ENCODE results near the gene ANXA2.
"Not testable (repeated sequence)": the region's sequence is repeated elsewhere in the genome, so short reads cannot be mapped to it uniquely, and the experiment has no call there.

The ANXA2 gene

DNA sequence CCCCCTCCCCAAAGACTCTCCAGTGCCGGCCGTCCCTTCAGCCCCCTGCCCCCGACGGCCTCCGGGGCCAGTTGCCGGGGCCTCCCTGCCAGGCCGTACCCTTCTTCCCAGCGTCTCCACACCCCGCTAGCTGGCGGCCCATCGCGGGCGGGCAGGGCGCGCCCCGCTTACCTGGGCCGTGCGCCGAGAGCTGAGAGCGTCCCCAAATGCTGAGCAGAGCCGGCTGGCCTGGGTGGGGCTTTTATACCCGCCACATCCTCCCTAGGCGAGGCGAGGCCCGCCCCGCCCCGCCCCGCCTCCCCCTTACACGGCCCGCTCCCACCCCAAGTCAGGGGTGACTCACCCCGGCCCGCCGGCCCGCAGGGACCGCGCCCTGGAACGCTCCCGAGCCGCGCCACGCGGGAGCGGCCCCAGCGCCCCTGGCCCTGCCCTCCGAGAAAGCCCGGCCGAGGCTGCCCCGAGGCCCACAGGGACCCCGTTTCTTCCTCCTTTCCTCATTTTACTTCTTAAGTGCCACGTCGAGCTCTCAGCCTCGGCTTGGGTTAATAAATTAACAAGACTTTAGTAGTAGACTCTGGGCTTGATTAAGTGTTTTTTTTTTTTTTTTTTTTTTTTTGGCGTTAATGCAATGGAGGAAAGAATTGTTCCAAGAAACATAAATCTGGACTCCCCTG lies at the start of gene ANXA2:
TSS of gene ANXA2 (minus strand) at position 215 of the 674 bp plus-strand sequence. CDS start 11,911 bp downstream, outside the sequence.
- FAIRE-seq (no peak), DNase-seq (ENCODE audit: insufficient read length, low spot score) (peak; percentile 80)

GRCh38 chr15:60444289-60444912 lies 46.6 kb upstream of the ANXA2 start:
- FAIRE-seq = no peak
- peak; percentile 40 for DNase-seq (ENCODE audit: insufficient read length, low spot score)

- FAIRE-seq (no peak), DNase-seq (ENCODE audit: insufficient read length, low spot score) (no peak)
Observed at GRCh38 chr15:60442763-60443162, 45.0 kb upstream of the ANXA2 start.

DNA sequence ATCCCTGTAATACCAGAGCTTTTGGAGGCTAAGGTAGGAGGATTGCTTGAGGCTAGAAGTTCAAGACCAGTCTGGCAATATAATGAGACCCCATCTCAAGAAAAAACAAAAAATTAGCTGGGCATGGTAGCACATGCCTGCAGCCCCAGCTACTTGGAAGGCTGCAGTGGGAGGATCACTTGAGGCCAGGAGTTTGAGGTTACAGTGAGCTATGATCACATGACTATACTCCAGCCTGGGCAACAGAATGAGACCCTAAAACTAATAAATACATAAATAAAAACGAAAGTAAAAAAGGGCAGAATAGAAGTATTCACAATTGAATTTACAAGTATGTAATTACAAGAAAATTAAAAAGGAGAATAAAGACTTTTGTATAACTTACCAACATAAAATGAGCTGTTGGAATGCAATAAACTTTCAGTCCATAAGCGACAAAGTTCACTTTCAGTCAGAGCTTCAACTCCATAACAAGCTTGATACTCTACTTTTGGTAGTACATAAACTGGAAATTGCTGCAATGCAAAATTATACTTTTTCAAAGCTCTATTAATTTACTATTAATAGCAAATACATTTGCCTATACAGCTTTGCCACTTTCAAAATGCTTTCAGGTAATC lies 44.4 kb upstream of the ANXA2 start:
- DNase-seq (ENCODE audit: insufficient read length, low spot score) (no peak), FAIRE-seq (no peak)

DNA sequence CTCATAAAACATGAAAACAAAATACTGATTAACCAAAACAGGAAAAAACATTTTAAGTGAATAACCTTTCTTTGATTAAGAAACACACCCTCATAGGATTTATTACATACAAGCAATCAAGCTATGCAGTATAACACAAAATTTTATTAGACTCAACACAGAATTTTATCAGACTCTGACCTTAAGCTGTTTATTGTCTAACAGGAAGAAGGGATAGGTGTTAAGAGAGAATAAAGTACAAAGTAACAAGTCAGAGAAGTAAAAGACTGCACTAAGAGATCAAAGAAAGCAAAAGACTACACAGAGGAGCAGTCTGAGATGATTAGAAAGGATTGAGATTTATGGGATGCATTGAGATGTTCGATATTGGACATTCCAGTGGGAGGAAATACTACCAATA lies 43.5 kb upstream of the ANXA2 start:
- FAIRE-seq = no peak

DNA sequence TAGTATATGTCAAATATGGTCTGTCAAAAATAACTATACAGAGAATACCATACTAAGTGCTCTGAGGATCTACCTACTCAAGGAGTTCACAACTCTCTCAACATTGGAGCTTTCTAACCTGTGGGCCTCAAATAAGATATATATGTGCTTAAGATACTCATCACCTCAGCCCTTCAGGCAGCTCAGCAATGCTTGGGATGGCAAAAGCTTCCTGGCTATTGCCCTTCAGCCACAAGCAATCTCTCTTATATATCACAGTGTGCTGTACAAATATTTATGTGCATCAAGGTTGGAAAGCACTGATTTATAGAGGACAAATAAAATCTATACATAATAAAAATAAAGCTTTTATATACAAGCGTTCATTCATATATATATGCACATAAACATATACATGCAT lies 40.9 kb upstream of the ANXA2 start:
- FAIRE-seq = no peak
- DNase-seq (ENCODE audit: insufficient read length, low spot score) = no peak

More for the DNA sequence above, 43.5 kb upstream of the ANXA2 start:
- no peak for DNase-seq (ENCODE audit: insufficient read length, low spot score)

GRCh38 chr15:60428935-60429334 lies 31.1 kb upstream of the ANXA2 start:
- DNase-seq (ENCODE audit: insufficient read length, low spot score) (no peak), FAIRE-seq (no peak)

DNA sequence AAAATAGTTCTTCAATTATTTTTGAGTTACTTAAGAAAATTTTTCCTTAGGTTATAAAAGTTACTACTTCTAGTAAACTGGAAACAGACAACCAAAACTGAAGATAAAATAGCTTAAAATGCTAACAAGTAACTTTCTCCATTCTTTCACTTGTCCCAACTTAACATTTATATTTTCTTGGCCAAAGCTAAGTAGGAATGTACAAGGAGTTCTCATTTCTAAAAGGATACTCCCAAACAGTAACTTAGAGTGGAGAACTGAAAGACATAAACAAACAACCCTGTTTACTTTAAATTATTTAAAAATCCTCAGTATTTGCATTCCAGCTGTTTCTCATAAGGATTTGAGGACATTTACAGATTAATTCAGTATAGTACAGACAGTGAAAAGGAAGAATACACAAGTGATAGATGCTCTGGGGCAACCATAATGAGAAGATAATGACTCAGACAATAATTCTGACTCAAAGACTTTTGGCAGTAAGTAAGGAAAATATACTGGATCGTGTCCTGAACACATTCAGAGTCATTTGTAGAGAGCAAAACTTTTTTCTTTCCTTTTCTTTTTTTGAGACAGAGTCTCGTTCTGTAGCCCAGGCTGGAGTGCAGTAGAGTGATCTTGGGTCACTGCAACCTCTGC lies 29.2 kb upstream of the ANXA2 start:
- DNase-seq (ENCODE audit: insufficient read length, low spot score) (no peak), FAIRE-seq (no peak)

- FAIRE-seq = no peak
- no peak for DNase-seq (ENCODE audit: insufficient read length, low spot score)
Observed at GRCh38 chr15:60425461-60425860, 27.7 kb upstream of the ANXA2 start.

- no peak for DNase-seq (ENCODE audit: insufficient read length, low spot score)
- FAIRE-seq = no peak
Observed at GRCh38 chr15:60424006-60424405, 26.2 kb upstream of the ANXA2 start.

GRCh38 chr15:60423537-60423936 lies 25.8 kb upstream of the ANXA2 start:
- FAIRE-seq (no peak), DNase-seq (ENCODE audit: insufficient read length, low spot score) (peak; percentile 56)

- no peak for FAIRE-seq
- DNase-seq (ENCODE audit: insufficient read length, low spot score) = no peak
Observed at GRCh38 chr15:60421544-60421943, 23.8 kb upstream of the ANXA2 start.

DNA sequence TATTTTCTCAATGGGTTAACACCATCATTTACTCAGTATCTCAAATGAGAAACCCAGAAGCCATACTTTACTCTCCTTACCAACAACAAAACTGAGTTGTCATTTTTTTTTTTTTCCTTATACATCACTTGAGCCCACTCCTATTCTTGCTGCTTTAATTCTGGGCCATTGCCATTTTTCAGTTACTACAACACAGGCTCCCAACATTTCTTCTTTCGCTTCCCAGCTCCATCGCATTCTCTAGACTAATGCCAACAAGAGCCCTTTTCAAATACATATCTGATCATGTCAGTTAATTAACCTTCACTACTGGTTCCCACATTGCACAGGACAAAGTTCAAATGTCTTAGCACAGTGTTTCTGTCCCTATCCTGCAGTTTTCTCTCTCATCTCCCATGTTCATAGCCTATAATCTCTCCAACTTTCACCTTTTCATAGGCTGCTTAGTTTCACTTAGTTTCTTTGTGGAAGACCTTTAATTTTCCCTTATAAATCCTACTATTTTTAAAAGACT lies 22.5 kb upstream of the ANXA2 start:
- no peak for FAIRE-seq
- DNase-seq (ENCODE audit: insufficient read length, low spot score) = no peak

DNA sequence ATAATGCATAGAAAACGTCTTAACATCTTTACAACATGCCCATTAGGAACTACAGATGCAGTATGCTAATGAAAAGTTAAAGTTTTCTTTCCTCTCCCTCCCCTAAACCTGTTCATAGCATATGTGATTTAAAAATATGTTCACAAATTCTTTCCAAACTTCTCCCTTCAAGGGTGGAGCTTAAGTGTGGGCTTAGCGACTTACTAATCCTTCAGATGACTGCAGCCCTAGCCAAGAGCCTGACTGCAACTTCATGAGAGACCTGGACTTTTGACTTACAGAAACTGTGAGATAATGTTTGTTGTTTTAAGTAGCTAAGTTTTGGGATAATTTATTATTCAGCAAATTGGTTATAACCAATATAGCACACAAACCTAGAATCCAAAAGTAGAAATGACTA lies 22.0 kb upstream of the ANXA2 start:
- DNase-seq (ENCODE audit: insufficient read length, low spot score) (no peak), FAIRE-seq (no peak)

DNA sequence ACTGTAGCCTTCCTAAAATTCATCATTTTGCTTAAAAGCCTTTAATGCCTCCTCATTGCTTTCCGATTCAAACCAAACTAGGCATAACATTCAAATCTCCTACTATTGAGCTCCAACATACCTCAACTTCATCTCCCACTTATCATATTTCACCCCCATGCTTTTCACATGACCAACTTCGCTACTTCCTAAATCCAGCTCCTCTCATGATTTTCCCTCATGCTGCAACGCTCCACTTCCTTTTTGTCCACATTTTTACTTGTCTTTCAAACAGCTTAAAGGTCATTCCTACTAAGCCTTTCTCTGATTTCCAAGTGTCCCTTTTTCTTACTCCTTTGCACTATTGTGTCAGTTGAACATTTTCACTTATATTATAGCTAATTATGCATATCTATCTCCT lies 20.3 kb upstream of the ANXA2 start:
- DNase-seq (ENCODE audit: insufficient read length, low spot score) (no peak), FAIRE-seq (no peak)

- no peak for FAIRE-seq
Observed at GRCh38 chr15:60417112-60417511, 19.3 kb upstream of the ANXA2 start.

DNA sequence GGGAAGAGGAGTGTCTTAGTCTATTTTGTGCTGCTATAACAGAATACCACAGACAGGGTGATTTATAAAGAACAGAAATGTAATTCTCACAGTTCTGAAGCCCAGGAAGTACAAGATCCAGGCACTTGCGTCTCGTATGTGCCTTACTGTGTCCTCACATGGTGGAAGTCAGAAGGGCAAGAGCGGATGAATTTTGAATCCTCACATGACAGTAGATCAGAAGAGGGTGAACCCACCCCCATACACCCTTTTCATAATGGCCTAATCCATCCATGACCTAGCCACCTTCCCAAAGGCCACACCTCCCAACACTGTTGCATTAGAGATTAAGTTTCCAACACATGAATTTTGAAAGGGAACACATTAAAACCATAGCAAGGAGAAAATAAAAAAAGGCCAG lies 18.7 kb upstream of the ANXA2 start:
- FAIRE-seq (no peak), DNase-seq (ENCODE audit: insufficient read length, low spot score) (no peak)

More at GRCh38 chr15:60417112-60417511, 19.3 kb upstream of the ANXA2 start:
- no peak for DNase-seq (ENCODE audit: insufficient read length, low spot score)

DNA sequence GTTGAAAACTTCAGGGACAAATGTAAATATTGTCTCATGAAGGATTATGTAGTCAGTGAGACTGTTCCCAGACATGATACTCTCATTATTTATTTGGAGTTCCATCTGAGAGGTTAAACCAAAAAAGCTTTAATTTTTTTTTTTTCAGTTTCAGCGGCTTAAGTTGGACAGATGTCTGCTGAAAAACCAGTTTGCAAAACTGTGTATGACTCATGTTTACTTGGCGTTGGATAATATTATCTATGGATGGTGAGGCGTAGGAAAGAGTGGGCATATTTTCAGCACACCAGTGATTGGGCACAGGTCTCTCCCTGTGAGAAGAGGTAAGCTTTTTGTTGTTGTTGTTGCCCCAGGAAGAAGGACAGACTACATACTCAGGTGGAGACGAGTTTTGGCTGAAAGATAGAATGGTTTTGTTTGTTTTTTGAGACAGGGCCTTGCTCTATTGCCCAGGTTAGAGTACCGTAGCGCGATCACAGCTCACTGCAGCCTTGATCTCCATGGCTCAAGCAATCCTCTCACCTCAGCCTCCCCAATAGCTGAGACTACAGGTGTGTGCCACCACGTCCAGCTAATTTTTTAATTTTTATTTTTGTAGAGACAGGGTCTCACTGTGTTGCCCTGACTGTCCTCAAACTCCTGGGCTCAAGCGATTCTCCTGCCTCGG lies 16.4 kb upstream of the ANXA2 start:
- FAIRE-seq (no peak), DNase-seq (ENCODE audit: insufficient read length, low spot score) (no peak)

GRCh38 chr15:60413231-60413824 lies 15.5 kb upstream of the ANXA2 start:
- no peak for FAIRE-seq
- DNase-seq (ENCODE audit: insufficient read length, low spot score) = no peak

- DNase-seq (ENCODE audit: insufficient read length, low spot score); FAIRE-seq: not testable (repeated sequence)
Observed at GRCh38 chr15:60412807-60413206, 15.0 kb upstream of the ANXA2 start.
